Suprapubic skin (tissue), 3 donors: ENCODE data around the gene RPS6KA2.

Experiments
- POLR2A ChIP-seq, 2 donors: fragments of 450-650 bp; IDR thresholded peaks; one replicate each; pipeline ENCODE4 v1.6.1; 2017; ENCODE audit warnings: antibody characterized with exemption in 2 of 2, mild to moderate bottlenecking in 2 of 2, moderate library complexity in 2 of 2
- TF ChIP-seq, protein P1 (sequence below), 2 donors: fragments of 200-600 bp in 1 of 2; fragments of 450-650 bp in 1 of 2; sonication (generic) in 1 of 2; IDR thresholded peaks; one replicate each; pipeline ENCODE4 v1.5.1; 2016 to 2019; ENCODE audit warnings: antibody characterized with exemption in 2 of 2, mild to moderate bottlenecking in 1 of 2, moderate library complexity in 1 of 2

DNA sequence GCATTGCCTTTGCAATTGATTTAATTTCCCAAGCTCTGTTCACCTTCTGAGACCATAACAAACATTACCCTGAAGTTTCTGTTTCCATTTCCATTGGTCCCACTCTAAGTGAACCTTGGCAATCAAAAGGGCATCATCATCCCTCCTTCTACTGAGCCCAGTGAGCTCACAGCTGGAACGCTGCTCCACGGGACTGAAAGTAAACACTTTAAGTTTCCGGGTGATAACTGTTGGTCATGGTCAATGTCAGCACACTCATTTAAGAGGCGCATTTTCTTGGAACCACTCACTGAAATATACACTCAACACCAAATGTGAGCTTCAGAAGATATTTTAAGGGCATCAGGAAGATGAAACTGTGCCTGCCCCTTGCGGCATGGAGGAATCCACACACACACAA lies 37.1 kb upstream of the RPS6KA2 start:
- TF ChIP-seq, protein P1, sequence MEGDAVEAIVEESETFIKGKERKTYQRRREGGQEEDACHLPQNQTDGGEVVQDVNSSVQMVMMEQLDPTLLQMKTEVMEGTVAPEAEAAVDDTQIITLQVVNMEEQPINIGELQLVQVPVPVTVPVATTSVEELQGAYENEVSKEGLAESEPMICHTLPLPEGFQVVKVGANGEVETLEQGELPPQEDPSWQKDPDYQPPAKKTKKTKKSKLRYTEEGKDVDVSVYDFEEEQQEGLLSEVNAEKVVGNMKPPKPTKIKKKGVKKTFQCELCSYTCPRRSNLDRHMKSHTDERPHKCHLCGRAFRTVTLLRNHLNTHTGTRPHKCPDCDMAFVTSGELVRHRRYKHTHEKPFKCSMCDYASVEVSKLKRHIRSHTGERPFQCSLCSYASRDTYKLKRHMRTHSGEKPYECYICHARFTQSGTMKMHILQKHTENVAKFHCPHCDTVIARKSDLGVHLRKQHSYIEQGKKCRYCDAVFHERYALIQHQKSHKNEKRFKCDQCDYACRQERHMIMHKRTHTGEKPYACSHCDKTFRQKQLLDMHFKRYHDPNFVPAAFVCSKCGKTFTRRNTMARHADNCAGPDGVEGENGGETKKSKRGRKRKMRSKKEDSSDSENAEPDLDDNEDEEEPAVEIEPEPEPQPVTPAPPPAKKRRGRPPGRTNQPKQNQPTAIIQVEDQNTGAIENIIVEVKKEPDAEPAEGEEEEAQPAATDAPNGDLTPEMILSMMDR (IDR thresholded peaks at IDR 0.05): no peak
- no peak for TF ChIP-seq POLR2A (IDR thresholded peaks at IDR 0.05)
